Adrenal gland (tissue), 12 donors: ENCODE measurements around the gene KRTAP20-3. TPM values are rescaled to one million over a fixed set of nuclear protein-coding genes. Genes with fewer than 3 reads are reported as not detected.

Experiments
- DNase-seq, 7 donors: peaks; one replicate each; pipeline ENCODE4 v3.0.0-alpha.2; 2019 to 2020
- H3K27ac ChIP-seq, 5 donors: fragments of 200-600 bp; sonication (generic) in 4 of 5; 1 replicate in 3 of 5; 2 replicates in 2 of 5; pipeline versions ENCODE4 v1.5.1 to v1.8.0; 2016 to 2020; ENCODE audit warnings: mild to moderate bottlenecking in 1 of 5
- H3K27me3 ChIP-seq: fragments of 200-600 bp; 2 replicates; pipeline ENCODE4 v1.8.0; 2021
- H3K36me3 ChIP-seq, 2 donors: fragments of 200-600 bp; replicated peaks in 1 of 2; 1 replicate in 1 of 2; 2 replicates in 1 of 2; pipeline versions ENCODE4 v1.5.1 to v1.8.0; 2018 to 2022
- H3K4me1 ChIP-seq, 2 donors: fragments of 200-600 bp; replicated peaks in 1 of 2; 1 replicate in 1 of 2; 2 replicates in 1 of 2; pipeline versions ENCODE4 v1.5.1 to v1.8.0; 2018 to 2021
- H3K4me3 ChIP-seq, 4 donors: fragments of 200-600 bp; sonication (generic) in 3 of 4; one replicate each; pipeline ENCODE4 v1.5.1; 2016 to 2018
- H3K9me3 ChIP-seq, 3 donors: fragments of 200-600 bp; sonication (generic) in 1 of 3; replicated peaks in 1 of 3; 1 replicate in 2 of 3; 2 replicates in 1 of 3; pipeline versions ENCODE4 v1.5.1 to v1.8.0; 2016 to 2021
- CTCF ChIP-seq, 6 experiments: fragments of 450-650 bp in 4 of 6; fragments of 200-600 bp in 2 of 6; sonication (generic) in 1 of 6; IDR thresholded peaks; 1 replicate in 5 of 6; 2 replicates in 1 of 6; pipeline versions ENCODE4 v1.5.1 to v1.8.0; 2016 to 2021; ENCODE audit warnings: antibody characterized with exemption in 6 of 6, mild to moderate bottlenecking in 2 of 6, moderate library complexity in 1 of 6
- POLR2A ChIP-seq, 2 donors: fragments of 450-650 bp; IDR thresholded peaks; one replicate each; pipeline ENCODE4 v1.6.1; 2017; ENCODE audit warnings: antibody characterized with exemption in 2 of 2, mild to moderate bottlenecking in 2 of 2, moderate library complexity in 1 of 2
- WGBS, 4 donors: extraction: QIAGEN DNeasy Blood & Tissue Kit in 2 of 4; methylation state at CpG; one replicate each; pipeline versions ENCODE4 v1.1.5 to v1.1.7; 2013 to 2017; 5-methylcytosine and 5-hydroxymethylcytosine counted together
- intact Hi-C, 2 donors: fragments of 100-400 bp; cut with DNase I; formaldehyde crosslinking; loops; one replicate each; pipeline versions ENCODE4 v1.14.1 to v1.15.0; 2022 to 2023
- polyA plus RNA-seq, 3 donors: library from polyadenylated mRNA; stranded (reverse); fragments of 200-250 nt in 2 of 3; fragments of 350-450 nt in 1 of 3; fragmentation: Illumina TruSeq in 1 of 3; extraction: RNeasy Lipid Tissue Mini Kit (QIAGEN cat#74804) in 1 of 3; gene quantifications; one replicate each; pipeline ENCODE4 v1.2.3, GENCODE V29; 2013 to 2014
- total RNA-seq, 9 donors: library from RNA; depleted of rRNA in 4 of 9; stranded (reverse); fragments of >200 nt in 4 of 9; fragments of 120-200 nt in 1 of 9; fragmentation: NEBNext Ultra II Directional in 1 of 9; extraction: Animal tissue kit (Norgen Biotek cat#: 25700) in 1 of 9; gene quantifications; one replicate each; pipeline versions ENCODE4 v1.1.0 to v1.2.4, GENCODE V29; 2013 to 2023
- donor health status: healthy with polysubstance abuse.
- donor health status: Bipolar disorder and iron deficiency.
- donor health status: DM: yes; HTN: yes; CAD: no.
- donor health status: DM: no; HTN: no; CAD: no.
- donor health status: DM: no; HTN: no; CAD: no.
- donor health status: DM: yes; HTN: yes; CAD: no.

KRTAP20-3 gene
- total and polyA plus RNA-seq, 12 donors, result not detected

DNA sequence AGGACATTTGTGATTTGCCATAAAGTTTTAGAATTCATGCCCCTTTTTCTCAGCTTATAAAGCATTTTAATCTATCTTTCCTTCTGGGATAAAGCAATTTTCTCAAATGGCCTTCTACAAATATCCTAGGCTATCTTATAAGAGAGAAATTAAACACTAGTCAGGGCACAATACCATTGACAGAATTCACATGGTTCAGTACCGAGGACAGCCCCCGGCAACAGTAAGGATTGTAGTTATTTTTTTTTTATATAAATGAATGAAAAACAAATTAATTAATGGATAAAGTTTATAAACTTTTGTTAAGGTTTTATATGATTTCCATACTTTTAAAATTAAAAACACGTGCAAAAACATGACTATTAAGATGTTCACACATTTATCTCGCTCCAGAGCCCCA lies 14.6 kb upstream of the KRTAP20-3 start:
- no peak overlapping the region for H3K4me3 ChIP-seq
- no peaks in the 10 kb centered on the region for H3K27me3 ChIP-seq
- intact Hi-C loops, result no loop called here
- DNase-seq, result no peak
- no peaks in the 10 kb centered on the region for H3K36me3 ChIP-seq
- H3K4me1 ChIP-seq, result no peaks in the 10 kb centered on the region
- TF ChIP-seq POLR2A (IDR thresholded peaks at IDR 0.05) (no peak), CTCF (IDR thresholded peaks at IDR 0.05) (no peak)
- H3K27ac ChIP-seq, result no peak overlapping the region
- 68 to 85% (median 75%) methylated on average over 4 of the region's 4 CpGs for WGBS, 4 donors
- H3K9me3 ChIP-seq, result no peaks in the 10 kb centered on the region

DNA sequence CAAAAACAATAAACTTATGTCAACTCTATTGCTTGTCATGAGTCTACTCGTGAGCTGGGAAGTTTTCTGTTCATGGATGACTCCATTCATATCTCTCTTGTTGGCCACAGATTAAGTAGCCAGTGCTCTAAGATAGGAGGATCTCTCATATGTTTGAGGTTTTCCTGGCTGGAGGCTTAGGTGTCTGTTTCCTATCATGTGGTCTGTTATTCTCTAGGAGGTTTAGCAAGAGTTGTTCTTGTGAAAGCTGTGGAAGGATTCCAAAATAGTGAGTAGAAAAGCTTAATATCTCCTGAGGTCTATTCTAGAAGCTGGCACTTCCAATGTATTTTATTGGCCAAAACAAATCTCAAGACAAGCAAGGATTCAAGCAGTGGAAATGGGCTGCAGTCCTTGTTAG lies 13.5 kb upstream of the KRTAP20-3 start:
- Histone ChIP-seq H3K4me1 (no peaks in the 10 kb centered on the region), H3K9me3 (no peaks in the 10 kb centered on the region), H3K27me3 (no peaks in the 10 kb centered on the region), H3K27ac (no peak overlapping the region), H3K36me3 (no peaks in the 10 kb centered on the region), H3K4me3 (no peak overlapping the region)
- WGBS, 4 donors, result 30 to 55% (median 48%) methylated on average over 1 of the region's 1 CpG
- intact Hi-C loops, result no loop called here
- DNase-seq, result no peak
- TF ChIP-seq CTCF (IDR thresholded peaks at IDR 0.05), result no peak
- TF ChIP-seq POLR2A (IDR thresholded peaks at IDR 0.05), result no peak

- Histone ChIP-seq H3K36me3 (no peaks in the 10 kb centered on the region), H3K27ac (no peak within 1 kb of the TSS), H3K4me3 (no peak within 1 kb of the TSS), H3K27me3 (no peaks in the 10 kb centered on the region), H3K9me3 (no peaks in the 10 kb centered on the region), H3K4me1 (no peaks in the 10 kb centered on the region)
- WGBS, 4 donors, result 75 to 88% (median 83%) methylated on average over 1 of the region's 1 CpG
- TF ChIP-seq CTCF (IDR thresholded peaks at IDR 0.05) (no peak), POLR2A (IDR thresholded peaks at IDR 0.05) (no peak)
- intact Hi-C loops, result no loop called here
- no peak for DNase-seq
These were observed 7.8 kb upstream of the KRTAP20-3 start, which contains the start of gene KRTAP20-2 for GRCh38 chr21:30634906-30635305. Gene KRTAP20-2 (plus strand): TSS chr21:30635206. CDS start chr21:30635264, 58 bp downstream.

GRCh38 chr21:30638686-30639085 lies 4.0 kb upstream of the KRTAP20-3 start:
- no peak for TF ChIP-seq CTCF (IDR thresholded peaks at IDR 0.05)
- no peak for TF ChIP-seq POLR2A (IDR thresholded peaks at IDR 0.05)
- WGBS, 4 donors, result 70 to 81% (median 79%) methylated on average over 3 of the region's 3 CpGs
- Histone ChIP-seq H3K4me3 (no peak overlapping the region), H3K9me3 (no peaks in the 10 kb centered on the region), H3K27ac (no peak overlapping the region), H3K36me3 (no peaks in the 10 kb centered on the region), H3K4me1 (no peaks in the 10 kb centered on the region), H3K27me3 (no peaks in the 10 kb centered on the region)
- no peak for DNase-seq
- intact Hi-C loops, result no loop called here
